Common myeloid progenitor, CD34-positive (primary cell): ENCODE results near the gene AKAP13.

Source experiments
- CTCF ChIA-PET: fragments of 350-600 bp; sonication (Branson Sonifier 250); formaldehyde crosslinking; loops from one replicate; lab custom pipeline; 2021; ENCODE audit warnings: antibody characterized with exemption; lab: Charles Lee
- POLR2A ChIA-PET: fragments of 350-600 bp; sonication (Branson Sonifier 250); formaldehyde crosslinking; loops from one replicate; lab custom pipeline; 2021; ENCODE audit warnings: antibody characterized with exemption; lab: Charles Lee
- DNase-seq, 3 donors: peaks; one replicate each; pipeline versions ENCODE4 v3.0.0 to v3.0.0-alpha.2; 2013
- H3K27ac ChIP-seq, 2 experiments: 1 replicate in 1 of 2; 2 replicates in 1 of 2; pipeline ENCODE4 v1.7.0; 2013; ENCODE audit warnings: inconsistent platforms in 2 of 2, low read length in 2 of 2, mild to moderate bottlenecking in 2 of 2, low read depth in 1 of 2, moderate library complexity in 1 of 2; ENCODE audit not compliant: severe bottlenecking in 2 of 2, insufficient read depth in 1 of 2, poor library complexity in 1 of 2
- H3K27me3 ChIP-seq, 5 experiments: replicated peaks in 2 of 5; 1 replicate in 3 of 5; 2 replicates in 2 of 5; pipeline versions ENCODE4 v1.6.1 to v1.7.0; 2013; ENCODE audit warnings: low read length in 4 of 5, mild to moderate bottlenecking in 2 of 5, moderate library complexity in 2 of 5, inconsistent platforms in 1 of 5; ENCODE audit not compliant: insufficient read depth in 5 of 5, control insufficient read depth in 4 of 5
- H3K36me3 ChIP-seq, 4 experiments: 1 replicate in 2 of 4; 2 replicates in 2 of 4; pipeline versions ENCODE4 v1.6.1 to v1.7.0; 2013; ENCODE audit warnings: low read length in 3 of 4, control low read depth in 1 of 4, mild to moderate bottlenecking in 1 of 4; ENCODE audit not compliant: control insufficient read depth in 4 of 4, insufficient read depth in 4 of 4
- H3K4me1 ChIP-seq, 4 experiments: 1 replicate in 3 of 4; 2 replicates in 1 of 4; pipeline versions ENCODE4 v1.6.1 to v1.7.1; 2013; ENCODE audit warnings: low read length in 3 of 4, mild to moderate bottlenecking in 3 of 4, control low read depth in 1 of 4, inconsistent platforms in 1 of 4, moderate library complexity in 1 of 4; ENCODE audit not compliant: control insufficient read depth in 4 of 4, insufficient read depth in 4 of 4; ENCODE audit errors: control extremely low read depth in 1 of 4
- H3K4me3 ChIP-seq, 7 experiments: 1 replicate in 4 of 7; 2 replicates in 3 of 7; pipeline versions ENCODE4 v1.5.1 to v1.7.0; 2013; ENCODE audit warnings: mild to moderate bottlenecking in 7 of 7, low read length in 6 of 7, moderate library complexity in 6 of 7, inconsistent platforms in 2 of 7, low read depth in 2 of 7, control low read depth in 1 of 7; ENCODE audit not compliant: insufficient read depth in 4 of 7, control insufficient read depth in 1 of 7; ENCODE audit errors: extremely low read depth in 1 of 7
- H3K9me3 ChIP-seq, 5 experiments: 1 replicate in 4 of 5; 2 replicates in 1 of 5; pipeline versions ENCODE4 v1.6.1 to v1.7.1; 2013; ENCODE audit warnings: low read length in 4 of 5, mild to moderate bottlenecking in 2 of 5, inconsistent platforms in 1 of 5, low read depth in 1 of 5, moderate library complexity in 1 of 5; ENCODE audit not compliant: control insufficient read depth in 4 of 5, insufficient read depth in 2 of 5; ENCODE audit errors: control extremely low read depth in 1 of 5
- WGBS: methylation state at CpG from one replicate; pipeline ENCODE4 v1.1.5; 2013; ENCODE audit not compliant: insufficient coverage; 5-methylcytosine and 5-hydroxymethylcytosine counted together

Gene AKAP13

GRCh38 chr15:85377986-85378385, 2.4 kb upstream of the AKAP13 start:
- Histone ChIP-seq H3K27ac (no peak overlapping the region), H3K36me3 (no peaks in the 10 kb centered on the region), H3K27me3 (no peaks in the 10 kb centered on the region), H3K4me3 (no peak overlapping the region), H3K4me1 (peaks cover 4 to 25% (median 15%) of the 10 kb centered on the region in 4 experiments), H3K9me3 (no peaks in the 10 kb centered on the region)
- ChIA-PET CTCF (interaction anchor here (0.9 to 2.2 kb wide), 4 partner anchors 13 to 47 kb away, joined by 3 to 8 read pairs (median 5); no protein-coding TSS in a partner anchor), POLR2A (no interaction called here)
- no peak for DNase-seq
- WGBS = 100% methylated on average over 3 of the region's 6 CpGs

DNA sequence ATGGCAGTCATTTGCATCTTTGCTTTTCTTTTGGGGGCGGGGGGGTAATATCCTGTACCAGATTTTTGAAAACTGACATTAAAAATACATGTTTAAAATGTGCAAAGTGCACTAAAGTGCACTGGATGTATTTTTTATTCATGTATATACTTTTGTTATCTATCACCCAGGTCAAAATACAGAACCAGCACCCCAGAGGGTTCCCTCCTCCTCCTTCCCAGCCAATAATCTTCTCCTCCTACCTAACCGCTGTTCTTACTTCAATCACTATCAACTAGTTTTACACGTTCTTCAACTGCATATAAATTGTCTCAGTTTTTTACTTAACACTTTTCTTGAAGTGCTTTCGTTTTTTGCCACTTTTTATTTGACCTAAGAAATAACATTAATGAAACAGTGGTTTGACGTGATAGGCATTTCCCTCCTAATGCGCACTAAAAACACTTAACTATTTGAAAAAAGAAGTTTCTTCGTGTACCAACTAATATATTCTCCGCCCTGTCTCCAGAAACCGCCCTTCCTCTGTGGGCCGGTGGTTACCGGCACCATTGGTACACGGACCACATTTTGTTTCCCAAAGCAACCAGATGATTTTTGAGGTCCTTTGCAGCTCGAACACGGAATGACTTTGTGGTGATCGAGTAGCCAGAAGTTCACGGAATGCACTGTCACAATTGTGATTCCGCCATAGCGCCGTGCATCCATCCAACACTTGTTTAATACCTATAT, 836 bp upstream of the AKAP13 start:
- 2% methylated on average over 7 of the region's 19 CpGs for WGBS

GRCh38 chr15:85380812-85381642, 624 bp downstream of the AKAP13 start:
- Histone ChIP-seq H3K27ac (no peak overlapping the region), H3K4me1 (peaks cover 4 to 25% (median 15%) of the 10 kb centered on the region in 4 experiments), H3K9me3 (no peaks in the 10 kb centered on the region), H3K27me3 (no peaks in the 10 kb centered on the region), H3K4me3 (peak overlapping the region; percentile 59 to 90 (median 79)), H3K36me3 (no peaks in the 10 kb centered on the region)
- ChIA-PET POLR2A (no interaction called here), CTCF (interaction anchor here (1.0 kb wide), 1 partner anchor 125 kb away, joined by 3 read pairs; no protein-coding TSS in a partner anchor)
- WGBS = 0% methylated on average over 17 of the region's 89 CpGs
- peak; percentile 42 to 77 (median 65) for DNase-seq

More for the DNA sequence above, 836 bp upstream of the AKAP13 start:
- no peaks in the 10 kb centered on the region for H3K36me3 ChIP-seq
- peak overlapping the region; percentile 50 to 90 (median 83) for H3K4me3 ChIP-seq
- no peaks in the 10 kb centered on the region for H3K27me3 ChIP-seq
- no peaks in the 10 kb centered on the region for H3K9me3 ChIP-seq
- peak overlapping the region in 1 of 2 experiments; percentile 4 for H3K27ac ChIP-seq
- peaks cover 4 to 25% (median 15%) of the 10 kb centered on the region in 4 experiments for H3K4me1 ChIP-seq
- ChIA-PET CTCF (interaction anchor here (1.0 to 1.1 kb wide), 2 partner anchors 34 to 127 kb away, joined by 3 read pairs; no protein-coding TSS in a partner anchor), POLR2A (no interaction called here)
- DNase-seq = peak; percentile 65 to 90 (median 87)

- Histone ChIP-seq H3K27ac (no peak overlapping the region), H3K4me1 (peaks cover 4 to 25% (median 15%) of the 10 kb centered on the region in 4 experiments), H3K4me3 (peak overlapping the region in 5 of 7 experiments; percentile 64 to 90 (median 79)), H3K9me3 (no peaks in the 10 kb centered on the region), H3K27me3 (no peaks in the 10 kb centered on the region), H3K36me3 (no peaks in the 10 kb centered on the region)
- DNase-seq = no peak
- ChIA-PET CTCF (interaction anchor here (1.3 to 1.7 kb wide), 2 partner anchors 31 to 32 kb away, joined by 4 to 5 read pairs; no protein-coding TSS in a partner anchor), POLR2A (interaction anchor here (0.6 kb wide), 1 partner anchor 124 kb away, joined by 4 read pairs; no protein-coding TSS in a partner anchor)
- WGBS = 87% methylated on average over 5 of the region's 10 CpGs
These were observed 1.7 kb downstream of the AKAP13 start for GRCh38 chr15:85381850-85382751.

GRCh38 chr15:85382942-85383341, 2.5 kb downstream of the AKAP13 start:
- Histone ChIP-seq H3K4me1 (peaks cover 4 to 25% (median 15%) of the 10 kb centered on the region in 4 experiments), H3K36me3 (no peaks in the 10 kb centered on the region), H3K9me3 (no peaks in the 10 kb centered on the region), H3K27ac (no peak overlapping the region), H3K27me3 (no peaks in the 10 kb centered on the region), H3K4me3 (no peak overlapping the region)
- ChIA-PET POLR2A (no interaction called here), CTCF (interaction anchor here (1.3 to 1.9 kb wide), 5 partner anchors 11 to 31 kb away, joined by 3 to 7 read pairs (median 5); no protein-coding TSS in a partner anchor)
- no peak for DNase-seq
- WGBS = 100% methylated on average over 1 of the region's 4 CpGs

DNA sequence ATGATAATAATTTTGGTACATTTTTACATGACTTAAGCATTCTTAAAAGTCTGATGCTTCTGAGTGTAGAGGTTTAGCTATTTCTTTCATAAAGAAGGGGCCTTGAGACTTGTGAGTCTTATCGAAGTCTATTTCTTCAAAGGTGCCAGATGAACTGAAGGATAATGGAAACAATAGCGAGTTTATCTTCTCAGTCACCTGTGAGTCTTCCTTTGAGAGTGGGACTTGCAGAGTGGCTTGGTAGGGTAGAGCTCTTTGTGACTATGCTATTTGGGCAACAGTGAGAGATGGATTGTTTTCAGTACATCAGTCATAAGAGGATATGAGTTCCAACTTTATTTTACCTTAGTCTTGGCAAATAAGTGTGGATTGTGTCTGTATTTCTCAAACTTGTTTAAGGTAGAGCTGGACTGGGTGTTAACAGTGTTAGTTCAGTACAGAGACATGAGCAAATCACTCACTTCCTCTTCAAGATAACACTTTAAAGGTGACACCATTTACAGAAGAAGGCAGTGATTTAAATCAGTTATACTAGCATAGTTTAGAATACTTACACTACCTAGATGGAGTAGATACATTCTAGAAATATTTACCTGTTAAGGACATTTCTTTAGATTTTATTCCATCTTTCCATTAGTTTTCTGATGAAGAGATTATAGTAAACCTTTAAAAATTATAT, 3.2 kb downstream of the AKAP13 start:
- H3K4me3 ChIP-seq = no peak overlapping the region
- no peak for DNase-seq
- H3K36me3 ChIP-seq = no peaks in the 10 kb centered on the region
- ChIA-PET CTCF (interaction anchor here (1.2 to 1.9 kb wide), 6 partner anchors 10 to 31 kb away, joined by 3 to 7 read pairs (median 4); no protein-coding TSS in a partner anchor), POLR2A (no interaction called here)
- H3K27ac ChIP-seq = no peak overlapping the region
- H3K4me1 ChIP-seq = peaks cover 4 to 25% (median 15%) of the 10 kb centered on the region in 4 experiments
- WGBS = 100% methylated on average over 2 of the region's 2 CpGs
- H3K9me3 ChIP-seq = no peaks in the 10 kb centered on the region
- no peaks in the 10 kb centered on the region for H3K27me3 ChIP-seq
